Erythroblast (primary cell): Measurements from ENCODE around the gene MCOLN3.

ENCODE experiments used
- GATA1 ChIP-seq: IDR thresholded peaks from 2 replicates; pipeline ENCODE4 v1.6.1; 2011; ENCODE audit warnings: low read depth, mild to moderate bottlenecking, control low read depth, low read length, moderate library complexity
- POLR2A ChIP-seq: IDR thresholded peaks from 2 replicates; pipeline ENCODE4 v1.6.1; 2011; ENCODE audit warnings: mild to moderate bottlenecking, low read length

GRCh38 chr1:85030536-85030935, 17.8 kb downstream of the MCOLN3 start:
- TF ChIP-seq POLR2A (no peak), GATA1 (no peak)
